GM21528 (cell line): ENCODE measurements around the gene PALLD.

Source experiments
- ATAC-seq: cut with Tn5 transposase; IDR thresholded peaks from one replicate; pipeline ENCODE4 v1.9.1; 2021; ENCODE audit warnings: mild to moderate bottlenecking, moderate library complexity; ENCODE audit not compliant: unreplicated experiment, low FRiP score

Gene PALLD

GRCh38 chr4:168854350-168854921, 357.6 kb downstream of the PALLD start:
- no peak for ATAC-seq

- no peak for ATAC-seq
Measured at GRCh38 chr4:168856312-168856711, 359.5 kb downstream of the PALLD start.

- no peak for ATAC-seq
Measured at GRCh38 chr4:168857009-168857408, 360.2 kb downstream of the PALLD start.

GRCh38 chr4:168857546-168858314, 360.9 kb downstream of the PALLD start:
- ATAC-seq, result no peak

- no peak for ATAC-seq
Measured at GRCh38 chr4:168859100-168859499, 362.2 kb downstream of the PALLD start.

GRCh38 chr4:168859888-168860694, 363.2 kb downstream of the PALLD start:
- ATAC-seq, result peak; percentile 93

- no peak for ATAC-seq
Measured at GRCh38 chr4:168860827-168861226, 364.0 kb downstream of the PALLD start.

GRCh38 chr4:168863719-168864647, 367.1 kb downstream of the PALLD start:
- ATAC-seq, result no peak

- no peak for ATAC-seq
Measured at GRCh38 chr4:168864821-168865541, 368.1 kb downstream of the PALLD start.

GRCh38 chr4:168865854-168866253, 369.0 kb downstream of the PALLD start:
- ATAC-seq, result no peak

- no peak for ATAC-seq
Measured at GRCh38 chr4:168866635-168867034, 369.8 kb downstream of the PALLD start.

- no peak for ATAC-seq
Measured at GRCh38 chr4:168867128-168867527, 370.3 kb downstream of the PALLD start.

- ATAC-seq, result no peak
Measured at GRCh38 chr4:168868044-168868781, 371.4 kb downstream of the PALLD start.

- no peak for ATAC-seq
Measured at GRCh38 chr4:168868802-168869201, 371.9 kb downstream of the PALLD start.

GRCh38 chr4:168870004-168870403, 373.2 kb downstream of the PALLD start:
- ATAC-seq, result no peak

GRCh38 chr4:168871632-168872031, 374.8 kb downstream of the PALLD start:
- no peak for ATAC-seq

GRCh38 chr4:168874083-168874482, 377.2 kb downstream of the PALLD start:
- no peak for ATAC-seq

GRCh38 chr4:168876106-168876505, 379.3 kb downstream of the PALLD start:
- no peak for ATAC-seq
